Body of pancreas (tissue), 4 donors: Measurements from ENCODE around the gene SLC6A17.

Source experiments
- POLR2A ChIP-seq, 3 donors: fragments of 450-650 bp; IDR thresholded peaks; one replicate each; pipeline ENCODE4 v1.6.1; 2016; ENCODE audit warnings: antibody characterized with exemption in 3 of 3, mild to moderate bottlenecking in 2 of 3
- TF ChIP-seq, protein P1 (sequence below), 7 experiments: fragments of 450-650 bp in 4 of 7; fragments of 200-600 bp in 3 of 7; sonication (generic) in 3 of 7; IDR thresholded peaks; one replicate each; pipeline ENCODE4 v1.5.1; 2016 to 2019; ENCODE audit warnings: antibody characterized with exemption in 7 of 7

DNA sequence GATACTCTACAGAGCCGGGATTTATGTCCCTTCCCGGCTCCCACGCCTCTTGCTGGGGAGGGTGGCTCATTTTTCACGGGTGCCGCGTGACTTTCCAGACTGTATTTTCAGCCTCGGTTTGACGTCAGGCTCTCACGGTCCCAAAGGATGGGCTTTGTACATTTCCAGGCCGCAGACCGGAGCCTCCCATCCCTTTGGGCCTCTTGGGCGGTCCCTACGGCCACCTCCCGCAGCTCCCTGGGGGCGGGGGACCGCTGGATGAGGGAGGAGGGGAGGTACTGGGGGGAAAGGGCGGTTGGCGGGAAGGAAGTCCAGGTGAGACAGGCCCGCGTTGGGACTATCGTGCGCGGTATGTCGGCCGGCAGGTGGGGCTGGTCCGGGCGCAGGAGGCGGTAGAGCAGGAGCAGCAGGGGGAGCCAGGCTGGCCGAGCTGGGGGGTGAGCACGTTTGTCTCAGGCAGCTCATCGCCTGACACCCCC is 20.1 kb upstream of the SLC6A17 start:
- TF ChIP-seq, protein P1, sequence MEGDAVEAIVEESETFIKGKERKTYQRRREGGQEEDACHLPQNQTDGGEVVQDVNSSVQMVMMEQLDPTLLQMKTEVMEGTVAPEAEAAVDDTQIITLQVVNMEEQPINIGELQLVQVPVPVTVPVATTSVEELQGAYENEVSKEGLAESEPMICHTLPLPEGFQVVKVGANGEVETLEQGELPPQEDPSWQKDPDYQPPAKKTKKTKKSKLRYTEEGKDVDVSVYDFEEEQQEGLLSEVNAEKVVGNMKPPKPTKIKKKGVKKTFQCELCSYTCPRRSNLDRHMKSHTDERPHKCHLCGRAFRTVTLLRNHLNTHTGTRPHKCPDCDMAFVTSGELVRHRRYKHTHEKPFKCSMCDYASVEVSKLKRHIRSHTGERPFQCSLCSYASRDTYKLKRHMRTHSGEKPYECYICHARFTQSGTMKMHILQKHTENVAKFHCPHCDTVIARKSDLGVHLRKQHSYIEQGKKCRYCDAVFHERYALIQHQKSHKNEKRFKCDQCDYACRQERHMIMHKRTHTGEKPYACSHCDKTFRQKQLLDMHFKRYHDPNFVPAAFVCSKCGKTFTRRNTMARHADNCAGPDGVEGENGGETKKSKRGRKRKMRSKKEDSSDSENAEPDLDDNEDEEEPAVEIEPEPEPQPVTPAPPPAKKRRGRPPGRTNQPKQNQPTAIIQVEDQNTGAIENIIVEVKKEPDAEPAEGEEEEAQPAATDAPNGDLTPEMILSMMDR (IDR thresholded peaks at IDR 0.05), result peak in 5 of 7 experiments; percentile 18 to 26 (median 22)
- no peak for TF ChIP-seq POLR2A (IDR thresholded peaks at IDR 0.05)
